ENCODE measurements around the gene PMPCA. TPM values are rescaled to one million over a fixed set of nuclear protein-coding genes. Genes with fewer than 3 reads are reported as not detected.

The PMPCA gene
- total RNA-seq, 1 donor from 2014 or later: 94.4 TPM

Other genes with a start within 250 kb of the PMPCA start
- gene LHX3, start 205.5 kb upstream of the PMPCA start, total RNA-seq: not detected in 2 replicates
- 20.4 and 20.9 TPM in 2 replicates for gene QSOX2, start 164.8 kb upstream of the PMPCA start, total RNA-seq
- 0.09 TPM in 1 of 2 replicates, not detected in the other for gene CCDC187, start 106.6 kb upstream of the PMPCA start, total RNA-seq
- 52.6 and 59.4 TPM in 2 replicates for gene GPSM1, start 83.1 kb upstream of the PMPCA start, total RNA-seq
- 14.0 and 17.4 TPM in 2 replicates for gene DNLZ, start 46.9 kb upstream of the PMPCA start, total RNA-seq
- gene CARD9, start 37.0 kb upstream of the PMPCA start, total RNA-seq: 2.7 and 4.2 TPM in 2 replicates
- gene SNAPC4, start 10.5 kb upstream of the PMPCA start, total RNA-seq: 13.8 and 18.6 TPM in 2 replicates
- gene ENTR1, start within 50 bp of the PMPCA start, total RNA-seq: 71.5 and 71.7 TPM in 2 replicates
- 12.6 and 13.2 TPM in 2 replicates for gene INPP5E, start 29.2 kb downstream of the PMPCA start, total RNA-seq
- 94.5 and 103 TPM in 2 replicates for gene SEC16A, start 72.4 kb downstream of the PMPCA start, total RNA-seq
- 34.1 and 35.5 TPM in 2 replicates for gene NOTCH1, start 135.4 kb downstream of the PMPCA start, total RNA-seq

All from astrocyte (in vitro differentiated cells and primary cell).